ENCODE results near the gene STC2. TPM values are rescaled to one million over a fixed set of nuclear protein-coding genes. Genes with fewer than 3 reads are reported as not detected.

Gene STC2
- total RNA-seq, 1 donor from 2014 or later: 4.9 TPM

- no peaks in the 10 kb centered on the region for H3K9me3 ChIP-seq
- peaks cover 7% of the 10 kb centered on the region for H3K4me1 ChIP-seq
- ATAC-seq: no peak
- DNase-seq: no peak
- intact Hi-C loops (cut with DNase I): no loop called here
- H3K27ac ChIP-seq: no peak overlapping the region
- no peak overlapping the region for H3K4me3 ChIP-seq
- H3K27me3 ChIP-seq: no peaks in the 10 kb centered on the region
- no peak for TF ChIP-seq CTCF (IDR thresholded peaks at IDR 0.05)
- no peaks in the 10 kb centered on the region for H3K36me3 ChIP-seq
Observed at GRCh38 chr5:173315495-173316338, 12.5 kb downstream of the STC2 start.

DNA sequence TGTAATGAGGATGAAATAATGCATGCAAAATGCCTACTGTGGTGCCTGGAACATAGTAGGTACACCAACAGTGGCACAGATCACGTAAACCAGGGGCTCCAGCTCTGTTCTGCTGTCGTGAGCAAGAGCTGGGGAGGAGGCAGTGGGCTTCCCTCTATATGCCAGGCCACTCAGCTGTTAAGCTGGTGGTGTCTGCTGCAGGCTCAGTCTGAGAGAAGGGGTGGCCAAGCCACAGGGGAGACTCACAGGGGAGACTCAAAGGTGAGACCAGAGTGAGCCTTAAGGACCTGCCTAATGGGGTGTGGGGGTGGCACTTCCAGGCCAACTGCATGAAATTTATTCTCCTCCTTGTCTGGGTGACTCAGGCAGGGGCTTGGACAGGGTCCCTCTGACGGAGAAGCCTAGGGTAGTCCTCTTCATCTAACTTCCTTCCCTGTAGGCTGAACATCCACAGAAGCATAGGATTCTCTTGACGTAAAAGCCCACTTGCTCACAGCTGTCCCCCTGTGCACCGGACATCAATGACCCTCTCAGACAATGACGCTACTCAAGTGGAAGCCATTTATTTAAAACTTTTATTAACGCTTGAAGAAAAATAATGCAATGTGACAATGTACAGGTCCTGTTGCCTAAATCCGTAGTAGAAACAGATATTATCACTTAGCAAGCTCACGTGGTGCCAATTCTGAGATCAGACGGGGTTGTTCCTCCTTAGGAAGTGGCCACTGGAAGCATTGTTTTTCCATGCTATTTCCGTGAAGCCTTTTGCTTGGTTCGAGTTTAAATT, 13.9 kb downstream of the STC2 start:
- Histone ChIP-seq H3K36me3 (no peaks in the 10 kb centered on the region), H3K9me3 (no peaks in the 10 kb centered on the region), H3K27me3 (no peaks in the 10 kb centered on the region), H3K4me3 (no peak overlapping the region), H3K27ac (no peak overlapping the region), H3K4me1 (peaks cover 12% of the 10 kb centered on the region)
- ATAC-seq (no peak), DNase-seq (no peak)
- intact Hi-C loops (cut with DNase I): no loop called here
- TF ChIP-seq CTCF (IDR thresholded peaks at IDR 0.05): no peak

DNA sequence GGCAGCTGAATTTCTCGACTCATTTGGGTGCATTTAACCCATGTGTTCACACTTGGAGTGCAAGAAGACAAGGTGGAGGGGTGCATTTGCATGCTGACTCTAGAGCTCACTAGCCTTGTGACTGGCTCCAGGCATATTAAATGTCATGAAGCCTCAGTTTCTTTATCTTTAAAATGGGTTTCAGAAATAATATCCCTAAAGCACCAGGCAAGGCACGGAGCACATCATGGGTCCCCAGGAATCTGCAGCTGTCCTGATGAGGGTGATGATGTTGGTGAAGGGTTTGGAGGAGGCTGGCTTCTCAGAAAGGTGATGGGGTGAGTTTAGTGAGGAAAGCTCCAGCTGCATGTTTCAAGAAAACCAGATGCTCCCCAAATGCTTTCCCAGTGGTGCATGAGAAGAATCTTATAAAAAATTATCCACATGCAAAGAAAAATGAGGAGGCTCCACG, 14.8 kb downstream of the STC2 start:
- H3K27me3 ChIP-seq: no peaks in the 10 kb centered on the region
- H3K27ac ChIP-seq: no peak overlapping the region
- H3K4me3 ChIP-seq: no peak overlapping the region
- no peaks in the 10 kb centered on the region for H3K9me3 ChIP-seq
- H3K36me3 ChIP-seq: no peaks in the 10 kb centered on the region
- ATAC-seq (no peak), DNase-seq (no peak)
- TF ChIP-seq CTCF (IDR thresholded peaks at IDR 0.05): no peak
- peaks cover 12% of the 10 kb centered on the region for H3K4me1 ChIP-seq
- intact Hi-C loops (cut with DNase I): no loop called here

DNA sequence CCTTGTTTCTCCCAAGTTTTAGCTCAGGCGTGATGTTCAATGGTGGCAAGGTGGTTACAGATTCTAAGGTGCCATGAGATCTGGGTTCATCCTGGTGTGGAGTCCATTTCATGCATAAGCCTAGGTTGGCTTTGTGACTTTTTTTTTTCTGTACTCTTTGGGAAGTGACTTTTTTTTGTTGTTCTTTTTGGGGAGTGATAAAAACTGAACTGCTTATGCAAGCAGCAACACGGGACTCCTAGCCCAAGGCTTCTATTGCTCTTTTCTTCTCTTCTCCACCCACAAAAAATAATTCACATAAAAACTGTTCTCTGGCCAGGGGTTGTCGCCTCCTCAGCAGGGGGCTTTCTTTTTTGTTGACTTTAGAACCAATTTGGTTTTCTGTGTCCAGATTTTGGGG, 15.4 kb downstream of the STC2 start:
- ATAC-seq: no peak

More for the DNA sequence above, 15.4 kb downstream of the STC2 start:
- H3K27me3 ChIP-seq: no peaks in the 10 kb centered on the region
- H3K36me3 ChIP-seq: no peaks in the 10 kb centered on the region
- no peak for TF ChIP-seq CTCF (IDR thresholded peaks at IDR 0.05)
- H3K4me1 ChIP-seq: peaks cover 12% of the 10 kb centered on the region
- DNase-seq: no peak
- intact Hi-C loops (cut with DNase I): no loop called here
- no peaks in the 10 kb centered on the region for H3K9me3 ChIP-seq
- no peak overlapping the region for H3K4me3 ChIP-seq
- no peak overlapping the region for H3K27ac ChIP-seq
